Heart left ventricle (tissue), 16 donors: ENCODE results near the gene TOR4A. TPM values are rescaled to one million over a fixed set of nuclear protein-coding genes. Genes with fewer than 3 reads are reported as not detected.

Experiments
- ATAC-seq, 4 donors: fragments of 200-7000 bp; cut with Tn5 transposase; one replicate each; pipeline ENCODE4 v1.9.1; 2020 to 2022; ENCODE audit warnings: moderate library complexity in 4 of 4, mild to moderate bottlenecking in 3 of 4, moderate number of reproducible peaks in 1 of 4
- DNase-seq, 5 donors: peaks; one replicate each; pipeline ENCODE4 v3.0.0-alpha.2; 2020
- H3K27ac ChIP-seq, 12 donors: fragments of 200-600 bp; sonication (generic) in 4 of 12; one replicate each; pipeline versions ENCODE4 v1.5.0 to v1.8.0; 2016 to 2022; ENCODE audit warnings: mild to moderate bottlenecking in 2 of 12
- H3K27me3 ChIP-seq, 9 donors: fragments of 200-600 bp; sonication (generic) in 2 of 9; one replicate each; pipeline versions ENCODE4 v1.5.1 to v1.8.0; 2016 to 2022; ENCODE audit warnings: mild to moderate bottlenecking in 3 of 9
- H3K36me3 ChIP-seq, 9 donors: fragments of 200-600 bp; sonication (generic) in 2 of 9; one replicate each; pipeline versions ENCODE4 v1.5.0 to v1.8.0; 2018 to 2022; ENCODE audit warnings: mild to moderate bottlenecking in 2 of 9
- H3K4me1 ChIP-seq, 12 donors: fragments of 200-600 bp; sonication (generic) in 4 of 12; one replicate each; pipeline versions ENCODE4 v1.5.0 to v1.8.0; 2016 to 2022; ENCODE audit warnings: mild to moderate bottlenecking in 3 of 12
- H3K4me3 ChIP-seq, 12 donors: fragments of 200-600 bp; sonication (generic) in 4 of 12; one replicate each; pipeline versions ENCODE4 v1.5.0 to v1.8.0; 2017 to 2022; ENCODE audit warnings: mild to moderate bottlenecking in 9 of 12, moderate library complexity in 4 of 12
- H3K9me3 ChIP-seq, 12 donors: fragments of 200-600 bp; sonication (generic) in 4 of 12; one replicate each; pipeline versions ENCODE4 v1.5.0 to v1.8.0; 2016 to 2022; ENCODE audit warnings: mild to moderate bottlenecking in 1 of 12
- CTCF ChIP-seq, 12 donors: fragments of 200-600 bp; sonication (generic) in 4 of 12; IDR thresholded peaks; one replicate each; pipeline versions ENCODE4 v1.5.0 to v1.8.0; 2018 to 2022; ENCODE audit warnings: antibody characterized with exemption in 12 of 12, mild to moderate bottlenecking in 5 of 12
- POLR2A ChIP-seq, 2 donors: fragments of 450-650 bp; IDR thresholded peaks; one replicate each; pipeline ENCODE4 v1.6.1; 2017; ENCODE audit warnings: antibody characterized with exemption in 2 of 2, mild to moderate bottlenecking in 2 of 2, moderate library complexity in 2 of 2
- WGBS, 4 donors: extraction: QIAGEN DNeasy Blood & Tissue Kit in 2 of 4; methylation state at CpG; one replicate each; pipeline versions ENCODE4 v1.1.5 to v1.1.7; 2013 to 2018; 5-methylcytosine and 5-hydroxymethylcytosine counted together
- intact Hi-C, 10 donors: fragments of 100-400 bp; cut with DNase I; formaldehyde crosslinking; loops; one replicate each; pipeline versions ENCODE4 v1.11.1 to v1.14.2; 2022
- polyA plus RNA-seq, 2 donors: library from polyadenylated mRNA; stranded (reverse); fragments of 200-250 nt; gene quantifications; one replicate each; pipeline ENCODE4 v1.2.3, GENCODE V29; 2013
- total RNA-seq, 9 donors: library from RNA; depleted of rRNA in 2 of 9; stranded (reverse); fragments of >200 nt in 2 of 9; fragmentation: NEBNext Ultra II Directional in 3 of 9; extraction: Animal tissue kit (Norgen Biotek cat#: 25700) in 3 of 9; gene quantifications; one replicate each; pipeline versions ENCODE4 v1.1.0 to v1.2.4, GENCODE V29; 2016 to 2023
- donor health status: ischemic (EF 13 %, LVEDD 7.1; RV severe dilation, severe dysfunction).
- donor health status: healthy with polysubstance abuse.
- donor health status: DM: no; HTN: yes; CAD: no.
- donor health status: DM: no; HTN: no; CAD: no.
- donor health status: ischemic (EF 25% LVEDD 6.9; RV normal size, moderate dysfunction).
- donor health status: ischemic (EF 25% LVEDD 5.7; RV mildly dilated, moderate dysfunction).
- donor health status: healthy.
- donor health status: DM: yes; HTN: yes; CAD: no.
- donor health status: ischemic (EF 35%, LVEDD 5.7; RV mildly dilated, moderate dysfunction).
- donor health status: nonischemic (EF 11% LVEDD 7.7; RV severe dilation, severe dysfunction).
- donor health status: DM: yes; HTN: yes; CAD: no.
- donor health status: PGD.
- donor health status: ischemic (EF 29% LVEDD 5.4; RV normal size, mild dysfunction).
- donor health status: nonischemic (EF 23%, LVEDD 6.1; RV moderate dilation, normal function).

Gene TOR4A
- total and polyA plus RNA-seq, 11 donors = 6.6 to 46.4 (median 16.4) TPM

- intact Hi-C loops = no loop called here
- peak in 1 of 5 donors; percentile 7 for DNase-seq
- WGBS, 4 donors = 81 to 87% (median 82%) methylated on average over 10 of the region's 10 CpGs
- TF ChIP-seq CTCF (IDR thresholded peaks at IDR 0.05) (no peak), POLR2A (IDR thresholded peaks at IDR 0.05) (no peak)
- no peak for ATAC-seq
- Histone ChIP-seq H3K4me1 (peaks cover 0 to 28% (median 9%) of the 10 kb centered on the region in 12 donors), H3K4me3 (no peak overlapping the region), H3K9me3 (no peaks in the 10 kb centered on the region), H3K27me3 (no peaks in the 10 kb centered on the region), H3K27ac (no peak overlapping the region), H3K36me3 (peaks cover 0 to 71% (median 53%) of the 10 kb centered on the region in 9 donors)
These were observed 14.0 kb upstream of the TOR4A start for GRCh38 chr9:137263506-137263905.

- no peak overlapping the region for H3K27ac ChIP-seq
- intact Hi-C loops = no loop called here
- TF ChIP-seq POLR2A (IDR thresholded peaks at IDR 0.05) (no peak), CTCF (IDR thresholded peaks at IDR 0.05) (no peak)
These were observed 13.5 kb upstream of the TOR4A start for GRCh38 chr9:137264067-137264466.

GRCh38 chr9:137265496-137266161 lies 11.9 kb upstream of the TOR4A start:
- peak in 1 of 5 donors; percentile 8 for DNase-seq
- no peak for TF ChIP-seq POLR2A (IDR thresholded peaks at IDR 0.05)
- no peak for TF ChIP-seq CTCF (IDR thresholded peaks at IDR 0.05)
- no peak overlapping the region for H3K4me3 ChIP-seq
- H3K9me3 ChIP-seq = no peaks in the 10 kb centered on the region
- no peak overlapping the region for H3K27ac ChIP-seq
- no peaks in the 10 kb centered on the region for H3K27me3 ChIP-seq
- intact Hi-C loops = no loop called here
- peaks cover 3 to 49% (median 22%) of the 10 kb centered on the region in 12 donors for H3K4me1 ChIP-seq
- ATAC-seq = no peak
- 92 to 97% (median 95%) methylated on average over 27 to 29 of the region's 29 CpGs for WGBS, 4 donors
- H3K36me3 ChIP-seq = peaks cover 0 to 72% (median 47%) of the 10 kb centered on the region in 9 donors

More at GRCh38 chr9:137264067-137264466, 13.5 kb upstream of the TOR4A start:
- H3K9me3 ChIP-seq = no peaks in the 10 kb centered on the region
- ATAC-seq (no peak), DNase-seq (peak in 1 of 5 donors; percentile 25)
- peaks cover 0 to 68% (median 48%) of the 10 kb centered on the region in 9 donors for H3K36me3 ChIP-seq
- no peaks in the 10 kb centered on the region for H3K27me3 ChIP-seq
- no peak overlapping the region for H3K4me3 ChIP-seq
- H3K4me1 ChIP-seq = peaks cover 0 to 34% (median 13%) of the 10 kb centered on the region in 12 donors
- 93 to 97% (median 95%) methylated on average over 17 to 22 of the region's 22 CpGs for WGBS, 4 donors

GRCh38 chr9:137266162-137266527 lies 11.4 kb upstream of the TOR4A start:
- H3K4me1 ChIP-seq = peaks cover 3 to 54% (median 24%) of the 10 kb centered on the region in 12 donors

More at GRCh38 chr9:137266162-137266527, 11.4 kb upstream of the TOR4A start:
- Histone ChIP-seq H3K4me3 (no peak overlapping the region), H3K9me3 (no peaks in the 10 kb centered on the region), H3K36me3 (peaks cover 0 to 73% (median 51%) of the 10 kb centered on the region in 9 donors), H3K27me3 (no peaks in the 10 kb centered on the region), H3K27ac (no peak overlapping the region)
- no peak for TF ChIP-seq CTCF (IDR thresholded peaks at IDR 0.05)
- TF ChIP-seq POLR2A (IDR thresholded peaks at IDR 0.05) = no peak
- DNase-seq = peak in 2 of 5 donors; percentile 16 to 33
- WGBS, 4 donors = 66 to 72% (median 70%) methylated on average over 13 to 15 of the region's 15 CpGs
- intact Hi-C loops = no loop called here
- ATAC-seq = no peak
